GM19025 (cell line): ENCODE measurements around the gene OR9G1.
"Not testable (repeated sequence)": the region's sequence is repeated elsewhere in the genome, so short reads cannot be mapped to it uniquely, and the experiment has no call there.

ENCODE experiments used
- ATAC-seq: cut with Tn5 transposase; IDR thresholded peaks from one replicate; pipeline ENCODE4 v1.9.1; 2021; ENCODE audit warnings: mild to moderate bottlenecking, low read depth, moderate library complexity; ENCODE audit not compliant: unreplicated experiment

OR9G1 gene, protein sequence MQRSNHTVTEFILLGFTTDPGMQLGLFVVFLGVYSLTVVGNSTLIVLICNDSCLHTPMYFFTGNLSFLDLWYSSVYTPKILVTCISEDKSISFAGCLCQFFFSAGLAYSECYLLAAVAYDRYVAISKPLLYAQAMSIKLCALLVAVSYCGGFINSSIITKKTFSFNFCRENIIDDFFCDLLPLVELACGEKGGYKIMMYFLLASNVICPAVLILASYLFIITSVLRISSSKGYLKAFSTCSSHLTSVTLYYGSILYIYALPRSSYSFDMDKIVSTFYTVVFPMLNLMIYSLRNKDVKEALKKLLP

DNA sequence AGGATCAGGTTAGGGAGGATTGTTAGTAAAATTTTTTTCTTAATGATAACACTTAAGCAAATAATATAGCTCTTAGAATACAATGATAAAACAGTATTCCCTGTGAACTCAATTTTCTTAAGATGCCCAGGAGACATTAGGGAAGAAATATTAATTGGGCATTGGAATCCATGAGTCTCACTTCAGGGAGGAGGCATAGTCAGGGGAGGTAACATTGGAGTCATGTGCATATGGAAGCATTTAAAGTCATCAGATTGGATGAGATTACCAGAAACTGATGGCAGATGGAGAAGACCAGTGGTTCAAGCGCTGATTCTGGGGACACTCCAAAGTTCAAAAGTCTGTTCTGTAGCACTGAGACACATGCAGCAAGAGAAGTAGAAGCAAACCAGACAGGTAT is at the start of gene OR9G1:
OR9G1 (plus strand) TSS at position 301 of the 400 bp plus-strand sequence. CDS start 1,293 bp downstream, outside the sequence.
- no peak for ATAC-seq

DNA sequence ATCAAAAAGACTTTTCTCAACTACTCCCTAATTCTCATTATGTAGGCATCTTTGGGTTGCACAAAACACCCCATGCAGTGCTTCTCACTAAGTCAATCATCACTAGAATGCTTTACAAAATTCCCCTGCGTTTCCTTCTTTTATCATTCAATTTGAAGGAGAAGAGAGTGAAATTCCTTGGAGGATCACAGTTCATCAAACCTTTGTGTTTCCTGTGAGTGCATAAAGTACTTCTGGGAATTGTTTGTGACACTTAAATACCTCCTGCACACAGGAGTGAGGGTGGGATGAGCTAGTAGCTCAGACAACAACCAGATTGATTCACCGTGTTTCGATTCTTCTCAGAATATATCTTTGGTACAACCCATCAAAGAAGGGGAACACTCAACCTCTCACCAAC is 39.1 kb upstream of the OR9G1 start:
- ATAC-seq = no peak

DNA sequence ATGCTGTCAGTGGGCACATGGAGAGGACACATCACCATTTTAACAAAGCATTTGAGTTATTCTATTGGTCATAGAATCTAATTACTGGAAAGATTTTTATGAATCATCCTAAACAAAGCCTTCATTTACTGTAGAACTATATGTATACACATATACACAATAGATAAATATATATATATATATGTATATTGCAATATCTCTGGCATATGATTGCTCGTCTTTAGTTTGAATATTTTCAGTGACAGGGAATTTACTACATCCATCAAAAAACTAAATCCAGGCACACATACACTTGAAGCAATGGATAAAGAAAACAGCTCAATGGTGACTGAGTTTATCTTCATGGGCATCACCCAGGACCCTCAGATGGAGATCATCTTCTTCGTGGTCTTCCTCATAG is 35.5 kb upstream of the OR9G1 start, which contains the start of gene OR5AR1:
OR5AR1 (plus strand) TSS at position 301 of the 400 bp plus-strand sequence; CDS start at position 301, 0 bp downstream.
- no peak for ATAC-seq

DNA sequence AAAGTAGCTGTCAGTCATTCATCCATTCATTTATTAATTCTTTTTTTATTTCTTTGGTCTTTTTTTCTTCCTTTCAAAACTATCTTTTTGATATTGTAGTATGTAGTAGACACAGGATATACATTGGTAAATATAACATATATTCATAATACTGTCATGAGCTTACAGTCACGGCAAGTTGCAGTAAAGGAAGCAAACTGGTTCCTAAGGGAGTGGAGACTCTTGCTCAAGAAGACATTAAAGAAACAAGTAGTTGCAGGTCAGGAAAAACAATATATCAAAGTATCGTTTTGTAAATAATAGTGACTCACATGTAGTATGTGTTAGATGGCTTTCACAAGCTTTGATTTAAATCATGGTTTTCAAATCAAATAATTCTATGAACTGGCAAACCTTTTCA is 27.9 kb upstream of the OR9G1 start:
- no peak for ATAC-seq

DNA sequence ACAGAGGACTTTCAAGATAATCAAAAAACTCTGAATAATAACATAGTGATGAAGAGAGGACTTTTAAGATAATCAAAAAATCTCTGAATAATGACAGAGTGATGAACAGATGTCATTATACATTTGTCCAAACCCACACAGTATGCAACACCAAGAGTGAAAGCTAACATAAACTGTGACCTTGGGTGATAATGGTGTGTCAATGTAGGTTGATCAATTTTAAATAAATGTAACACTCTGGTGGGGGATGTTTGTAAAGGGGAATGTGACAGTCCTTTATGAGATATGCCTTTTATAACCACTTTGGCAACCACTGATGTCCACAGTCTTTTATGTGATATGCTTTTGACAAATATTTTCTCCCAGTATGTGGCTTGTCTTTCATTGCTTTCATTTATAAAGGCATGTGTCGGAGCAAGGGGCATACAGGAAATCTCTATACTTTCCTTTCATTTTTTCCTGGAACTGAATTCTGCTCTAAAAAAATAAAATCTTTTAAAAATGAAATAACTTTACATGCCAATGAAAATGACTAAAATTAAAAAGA is 10.3 kb upstream of the OR9G1 start:
- ATAC-seq = no peak

DNA sequence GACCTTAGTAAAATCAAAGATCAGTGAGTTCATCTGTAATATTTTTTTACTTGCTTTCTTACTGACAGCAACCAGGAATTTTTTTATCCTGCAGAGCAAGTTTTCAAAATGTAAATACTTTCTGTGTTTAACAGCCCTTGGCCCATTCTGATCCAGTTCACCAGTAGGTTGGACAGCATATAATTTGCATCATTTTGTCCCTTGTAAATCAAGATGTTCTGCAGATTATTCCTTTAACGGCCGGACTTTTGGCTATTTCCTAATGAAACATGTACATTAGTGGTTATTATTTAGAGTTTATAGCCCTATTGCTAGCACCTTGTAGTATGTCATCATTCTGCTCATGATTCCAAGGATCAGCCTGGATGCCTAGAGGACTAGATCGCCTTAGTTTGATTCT is 7.7 kb upstream of the OR9G1 start:
- not testable (repeated sequence) for ATAC-seq

DNA sequence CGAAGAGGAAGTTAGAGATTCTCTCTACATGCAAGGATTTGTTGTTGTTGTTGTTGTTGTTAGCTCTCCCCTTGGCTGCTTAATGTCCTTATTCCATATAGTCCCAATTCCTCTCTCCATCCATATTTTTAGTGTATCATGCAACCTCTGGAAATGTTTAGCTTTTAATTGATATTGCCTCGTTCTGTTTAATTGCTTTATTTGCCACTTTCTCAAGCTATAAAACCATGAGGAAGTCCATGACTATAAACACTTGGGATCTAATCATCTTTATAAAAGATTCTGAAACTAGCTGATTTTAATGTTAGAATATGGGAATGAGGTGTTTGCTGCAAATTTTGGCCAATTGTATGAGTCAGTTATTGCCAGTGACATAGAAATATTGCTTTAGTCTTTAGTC is 5.5 kb upstream of the OR9G1 start:
- ATAC-seq = no peak

DNA sequence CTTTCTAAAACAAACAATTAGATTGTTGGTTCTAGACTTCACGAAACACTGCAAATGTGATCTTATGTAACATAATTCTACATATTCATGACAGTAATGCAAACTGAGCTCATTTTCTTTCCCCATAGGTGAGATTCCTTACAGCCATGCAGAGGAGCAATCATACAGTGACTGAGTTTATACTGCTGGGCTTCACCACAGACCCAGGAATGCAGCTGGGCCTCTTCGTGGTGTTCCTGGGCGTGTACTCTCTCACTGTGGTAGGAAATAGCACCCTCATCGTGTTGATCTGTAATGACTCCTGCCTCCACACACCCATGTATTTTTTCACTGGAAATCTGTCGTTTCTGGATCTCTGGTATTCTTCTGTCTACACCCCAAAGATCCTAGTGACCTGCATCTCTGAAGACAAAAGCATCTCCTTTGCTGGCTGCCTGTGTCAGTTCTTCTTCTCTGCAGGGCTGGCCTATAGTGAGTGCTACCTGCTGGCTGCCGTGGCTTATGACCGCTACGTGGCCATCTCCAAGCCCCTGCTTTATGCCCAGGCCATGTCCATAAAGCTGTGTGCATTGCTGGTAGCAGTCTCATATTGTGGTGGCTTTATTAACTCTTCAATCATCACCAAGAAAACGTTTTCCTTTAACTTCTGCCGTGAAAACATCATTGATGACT is 1.5 kb downstream of the OR9G1 start:
- no peak for ATAC-seq

DNA sequence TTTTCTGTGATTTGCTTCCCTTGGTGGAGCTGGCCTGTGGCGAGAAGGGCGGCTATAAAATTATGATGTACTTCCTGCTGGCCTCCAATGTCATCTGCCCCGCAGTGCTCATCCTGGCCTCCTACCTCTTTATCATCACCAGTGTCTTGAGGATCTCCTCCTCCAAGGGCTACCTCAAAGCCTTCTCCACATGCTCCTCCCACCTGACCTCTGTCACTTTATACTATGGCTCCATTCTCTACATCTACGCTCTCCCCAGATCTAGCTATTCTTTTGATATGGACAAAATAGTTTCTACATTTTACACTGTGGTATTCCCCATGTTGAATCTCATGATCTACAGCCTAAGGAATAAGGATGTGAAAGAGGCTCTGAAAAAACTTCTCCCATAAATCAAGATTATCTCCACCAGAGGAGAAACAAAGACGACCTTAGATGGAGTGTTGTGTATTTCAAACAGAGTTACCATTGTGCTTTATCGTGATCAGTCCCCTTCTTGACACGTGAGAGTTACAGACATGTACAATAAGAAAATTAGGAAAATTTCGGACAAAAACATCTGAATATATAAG is 2.1 kb downstream of the OR9G1 start:
- no peak for ATAC-seq

DNA sequence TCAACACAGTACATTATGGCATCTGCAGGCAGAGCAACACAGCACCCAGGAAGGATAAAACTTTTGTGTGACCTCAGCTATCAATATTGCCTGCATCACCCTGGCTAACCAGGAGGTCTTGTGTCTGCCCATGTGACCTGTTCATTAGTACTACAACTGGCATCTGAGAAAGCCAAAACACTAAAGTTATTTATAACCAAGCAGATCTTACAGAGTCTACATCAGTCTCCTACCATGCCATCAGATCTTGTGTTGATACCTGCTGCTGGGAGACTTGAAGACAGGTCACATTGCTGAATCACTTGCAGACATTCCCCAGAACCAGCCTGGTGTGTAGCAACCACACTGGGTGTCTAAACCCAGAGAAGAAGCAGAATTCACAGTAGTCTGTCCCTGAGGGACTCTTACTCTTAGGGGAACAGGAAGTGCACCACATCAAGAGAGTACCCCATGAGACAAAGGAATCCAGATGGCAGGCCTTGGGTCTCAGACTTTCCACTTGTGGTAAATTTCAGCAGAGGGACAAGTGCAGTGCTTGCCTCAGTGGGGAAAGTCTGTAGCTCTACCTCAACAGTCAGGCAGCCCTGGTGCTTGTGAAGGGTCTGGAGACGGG is 7.0 kb downstream of the OR9G1 start:
- ATAC-seq = no peak

DNA sequence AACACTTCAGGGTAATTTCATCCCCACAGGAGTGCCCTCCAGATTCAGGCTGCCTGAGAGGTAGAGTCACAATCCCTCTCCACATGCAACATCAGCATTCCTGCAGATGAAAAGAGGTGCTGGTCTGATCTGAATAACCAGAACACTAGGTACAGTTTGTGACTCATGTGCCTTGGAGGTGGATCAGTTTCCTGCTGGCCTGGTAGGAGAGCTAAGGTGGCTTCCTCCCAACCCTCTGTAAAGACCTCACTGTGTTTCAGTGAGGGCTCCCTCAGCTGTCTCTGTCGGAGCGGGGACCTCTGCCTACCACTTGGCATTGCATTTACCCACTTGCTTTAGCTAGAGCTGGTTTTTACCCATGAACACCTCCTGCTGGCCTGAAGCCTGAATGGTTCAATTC is 7.6 kb downstream of the OR9G1 start:
- ATAC-seq = no peak

DNA sequence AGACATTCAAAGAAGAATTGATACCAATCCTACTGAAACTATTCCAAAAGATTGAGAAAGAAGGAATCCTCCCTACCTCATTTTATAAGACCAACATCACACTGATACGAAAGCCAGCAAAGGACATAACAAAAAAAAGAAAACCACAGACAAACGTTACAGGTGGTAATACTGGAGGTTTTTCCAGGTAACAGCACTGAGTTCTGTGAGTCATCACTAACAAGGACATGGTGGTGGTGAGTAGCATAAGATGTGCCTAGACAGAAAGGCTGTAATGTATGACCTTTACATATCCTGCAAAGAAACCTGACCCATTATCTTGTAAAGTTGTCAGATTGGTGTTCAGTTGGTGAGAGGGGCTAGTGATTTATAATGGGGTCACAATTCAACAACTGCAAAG is 15.3 kb downstream of the OR9G1 start:
- no peak for ATAC-seq

DNA sequence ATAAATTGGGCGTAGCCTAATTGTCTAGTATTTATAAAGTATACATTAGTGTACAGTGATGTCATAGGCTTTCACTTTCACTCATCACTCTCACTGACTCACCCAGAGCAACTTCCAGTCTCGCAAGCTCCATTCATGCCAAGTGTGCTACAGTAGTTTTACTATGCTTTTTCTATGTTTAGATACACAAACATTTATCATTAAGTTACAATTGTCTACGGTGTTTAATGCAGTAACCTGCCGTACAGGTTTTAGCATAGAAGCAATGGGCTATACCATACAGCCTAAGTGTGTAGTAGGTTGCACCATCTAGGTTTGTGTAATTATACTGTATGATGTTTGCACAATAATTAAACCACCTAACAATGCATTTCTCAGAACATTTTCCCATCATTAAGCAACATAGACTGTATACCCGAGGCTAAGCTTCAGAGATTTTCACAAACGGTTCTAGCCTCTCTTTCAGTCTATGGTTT is 17.5 kb downstream of the OR9G1 start:
- no peak for ATAC-seq

DNA sequence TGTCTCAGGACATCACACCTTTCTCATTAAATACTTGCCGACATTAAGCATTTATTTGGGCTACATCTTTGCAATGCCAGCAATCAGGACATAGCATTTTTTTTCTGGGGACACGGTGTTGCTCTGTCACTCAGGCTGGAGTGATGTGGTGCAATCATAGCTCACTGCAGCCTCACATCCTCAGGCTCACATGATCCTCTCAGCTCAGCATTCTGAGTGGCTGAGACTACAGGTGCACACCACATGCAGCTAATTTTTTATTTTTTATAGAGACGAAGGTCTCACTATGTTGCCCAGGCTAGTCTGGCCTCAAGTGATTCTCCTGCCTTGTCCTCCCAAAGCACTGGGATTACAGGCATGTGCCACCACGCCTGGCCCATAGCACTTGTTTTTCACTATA is 21.6 kb downstream of the OR9G1 start:
- ATAC-seq = no peak

DNA sequence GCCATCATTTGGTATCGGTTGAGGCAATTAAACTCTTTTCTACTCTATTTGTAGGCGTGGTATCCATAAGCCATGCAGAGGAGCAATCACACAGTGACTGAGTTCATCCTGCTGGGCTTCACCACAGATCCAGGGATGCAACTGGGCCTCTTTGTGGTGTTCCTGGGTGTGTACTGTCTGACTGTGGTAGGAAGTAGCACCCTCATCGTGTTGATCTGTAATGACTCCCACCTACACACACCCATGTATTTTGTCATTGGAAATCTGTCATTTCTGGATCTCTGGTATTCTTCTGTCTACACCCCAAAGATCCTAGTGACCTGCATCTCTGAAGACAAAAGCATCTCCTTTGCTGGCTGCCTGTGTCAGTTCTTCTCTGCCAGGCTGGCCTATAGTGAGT is 41.2 kb downstream of the OR9G1 start:
- no peak for ATAC-seq

DNA sequence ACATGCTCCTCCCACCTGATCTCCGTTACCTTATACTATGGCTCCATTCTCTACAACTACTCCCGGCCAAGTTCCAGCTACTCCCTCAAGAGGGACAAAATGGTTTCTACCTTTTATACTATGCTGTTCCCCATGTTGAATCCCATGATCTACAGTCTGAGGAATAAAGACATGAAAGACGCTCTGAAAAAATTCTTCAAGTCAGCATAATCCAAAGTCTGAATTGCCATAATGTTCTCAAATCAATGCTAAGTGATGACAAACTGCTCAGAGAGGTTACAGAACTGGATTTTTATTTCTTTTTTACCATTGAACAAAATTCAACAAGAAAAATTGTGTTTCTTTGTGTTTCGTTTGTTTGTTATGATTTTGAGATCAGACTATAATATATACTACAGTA is 42.0 kb downstream of the OR9G1 start:
- ATAC-seq = no peak

DNA sequence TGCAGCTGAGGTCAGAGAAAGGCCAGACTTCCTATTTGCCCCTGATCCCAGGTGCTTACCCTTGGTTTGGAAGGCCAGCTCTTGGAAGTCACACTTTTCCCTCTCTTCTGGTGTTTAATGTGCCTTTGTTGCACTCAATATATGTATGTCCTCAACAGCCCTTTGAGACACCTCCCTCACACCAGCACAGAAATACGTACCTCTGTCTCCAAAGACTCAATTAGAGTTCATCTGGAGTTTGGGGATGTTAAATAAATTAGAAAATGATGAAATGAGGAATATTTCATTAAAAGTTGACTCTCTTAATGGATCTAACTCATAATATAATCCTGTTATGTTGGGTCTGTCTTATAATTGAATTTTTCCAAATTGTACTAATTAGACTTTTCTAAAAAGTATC is 49.7 kb downstream of the OR9G1 start, which contains the start of gene OR9G4:
OR9G4 (minus strand) TSS at position 101 of the 400 bp plus-strand sequence. CDS start 4,931 bp downstream, outside the sequence.
- no peak for ATAC-seq

DNA sequence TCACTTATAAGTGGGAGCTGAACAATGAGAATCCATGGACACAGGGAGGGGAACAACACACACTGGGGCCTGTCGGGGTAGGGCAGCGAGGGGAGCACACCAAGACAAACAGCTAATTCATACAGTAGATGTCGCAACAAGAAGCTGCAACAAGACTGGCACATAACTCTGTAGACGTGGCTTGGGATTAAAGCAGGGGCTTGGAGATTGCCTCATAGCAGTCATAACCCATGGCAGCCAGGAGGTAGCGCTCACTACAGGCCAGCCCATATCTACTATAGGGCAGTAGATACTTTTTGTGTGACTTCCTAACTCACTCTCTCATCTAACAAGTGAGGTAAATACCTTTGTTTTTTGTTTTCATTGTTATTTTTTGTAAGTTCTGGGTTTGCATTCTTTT is 51.3 kb downstream of the OR9G1 start:
- no peak for ATAC-seq

DNA sequence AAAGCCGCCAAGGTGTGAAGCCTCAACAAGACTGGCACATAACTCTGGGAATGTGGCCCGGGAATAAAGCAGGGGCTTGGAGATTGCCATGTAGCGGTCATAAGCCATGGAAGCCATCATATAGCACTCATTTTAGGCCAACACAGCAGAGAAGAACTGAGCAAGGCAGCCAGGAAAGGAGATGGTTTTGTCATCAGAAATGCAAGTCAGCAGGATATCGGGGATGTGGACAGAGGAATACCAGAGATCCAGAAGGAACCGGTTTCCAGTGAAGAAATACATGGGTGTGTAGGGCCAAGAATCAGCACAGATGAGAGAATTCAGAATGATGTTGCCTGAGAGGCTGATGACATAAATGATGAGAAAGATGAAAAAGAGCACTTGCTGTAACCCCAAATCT is 52.6 kb downstream of the OR9G1 start:
- no peak for ATAC-seq
